Measurements from ENCODE around the gene NDFIP1.

DNA sequence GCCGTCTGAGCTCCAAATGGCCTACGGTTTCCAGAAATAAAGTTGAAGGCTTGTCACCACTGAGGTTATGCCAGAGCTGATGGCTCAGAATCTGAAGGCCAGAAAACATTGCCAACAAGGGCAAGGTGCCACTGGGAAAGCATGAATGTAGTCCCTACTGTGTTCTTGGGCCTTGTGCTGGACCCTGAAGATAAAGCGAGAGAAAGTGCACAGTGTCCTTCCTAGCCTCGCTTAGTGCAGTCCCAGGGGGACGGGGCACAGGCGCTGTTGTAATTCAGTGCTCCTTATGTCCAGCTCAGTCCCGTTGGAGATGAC, 84.5 kb downstream of the NDFIP1 start:
- no peak for TF ChIP-seq POLR2A (IDR thresholded peaks at IDR 0.05)
- TF ChIP-seq, protein P1, sequence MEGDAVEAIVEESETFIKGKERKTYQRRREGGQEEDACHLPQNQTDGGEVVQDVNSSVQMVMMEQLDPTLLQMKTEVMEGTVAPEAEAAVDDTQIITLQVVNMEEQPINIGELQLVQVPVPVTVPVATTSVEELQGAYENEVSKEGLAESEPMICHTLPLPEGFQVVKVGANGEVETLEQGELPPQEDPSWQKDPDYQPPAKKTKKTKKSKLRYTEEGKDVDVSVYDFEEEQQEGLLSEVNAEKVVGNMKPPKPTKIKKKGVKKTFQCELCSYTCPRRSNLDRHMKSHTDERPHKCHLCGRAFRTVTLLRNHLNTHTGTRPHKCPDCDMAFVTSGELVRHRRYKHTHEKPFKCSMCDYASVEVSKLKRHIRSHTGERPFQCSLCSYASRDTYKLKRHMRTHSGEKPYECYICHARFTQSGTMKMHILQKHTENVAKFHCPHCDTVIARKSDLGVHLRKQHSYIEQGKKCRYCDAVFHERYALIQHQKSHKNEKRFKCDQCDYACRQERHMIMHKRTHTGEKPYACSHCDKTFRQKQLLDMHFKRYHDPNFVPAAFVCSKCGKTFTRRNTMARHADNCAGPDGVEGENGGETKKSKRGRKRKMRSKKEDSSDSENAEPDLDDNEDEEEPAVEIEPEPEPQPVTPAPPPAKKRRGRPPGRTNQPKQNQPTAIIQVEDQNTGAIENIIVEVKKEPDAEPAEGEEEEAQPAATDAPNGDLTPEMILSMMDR (IDR thresholded peaks at IDR 0.05) = no peak

All from right lobe of liver (tissue), 4 donors.